Upper lobe of left lung (tissue), 4 donors: ENCODE results near the gene ICE2.

ENCODE experiments used
- EP300 ChIP-seq, 4 donors: sonication (generic); formaldehyde crosslinking; IDR thresholded peaks; one replicate each; pipeline ENCODE4 v1.5.1; 2017; ENCODE audit warnings: antibody characterized with exemption in 4 of 4, control low read depth in 2 of 4
- POLR2A ChIP-seq, 4 donors: fragments of 450-650 bp; IDR thresholded peaks; one replicate each; pipeline ENCODE4 v1.5.1; 2016 to 2017; ENCODE audit warnings: antibody characterized with exemption in 4 of 4, mild to moderate bottlenecking in 2 of 4
- POLR2AphosphoS5 ChIP-seq, 2 donors: sonication (generic); formaldehyde crosslinking; IDR thresholded peaks; one replicate each; pipeline ENCODE4 v1.5.1; 2017; ENCODE audit warnings: antibody characterized with exemption in 2 of 2
- TF ChIP-seq, protein P1 (sequence below), 6 experiments: fragments of 450-650 bp in 4 of 6; fragments of 200-600 bp in 2 of 6; sonication (generic) in 2 of 6; IDR thresholded peaks; one replicate each; pipeline ENCODE4 v1.5.1; 2016 to 2019; ENCODE audit warnings: antibody characterized with exemption in 6 of 6

DNA sequence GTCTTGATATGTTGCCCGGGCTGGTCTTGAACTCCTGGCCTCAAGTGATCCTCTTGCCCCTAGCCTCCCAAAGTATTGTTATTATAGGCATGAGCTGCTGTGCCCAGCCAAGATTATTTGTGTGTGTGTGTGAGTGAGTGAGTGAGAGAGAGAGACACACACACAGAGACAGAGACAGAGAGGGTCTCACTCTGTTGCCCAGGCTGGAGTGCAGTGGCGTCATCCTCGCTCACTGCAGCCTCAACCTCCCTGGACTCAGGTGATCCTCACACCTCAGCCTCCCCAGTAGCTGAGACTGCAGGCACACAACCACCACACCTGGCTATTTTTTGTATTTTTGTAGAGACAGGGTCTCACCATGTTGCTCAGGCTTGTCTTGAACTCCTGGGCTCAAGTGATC is 5.8 kb downstream of the ICE2 start:
- TF ChIP-seq, protein P1, sequence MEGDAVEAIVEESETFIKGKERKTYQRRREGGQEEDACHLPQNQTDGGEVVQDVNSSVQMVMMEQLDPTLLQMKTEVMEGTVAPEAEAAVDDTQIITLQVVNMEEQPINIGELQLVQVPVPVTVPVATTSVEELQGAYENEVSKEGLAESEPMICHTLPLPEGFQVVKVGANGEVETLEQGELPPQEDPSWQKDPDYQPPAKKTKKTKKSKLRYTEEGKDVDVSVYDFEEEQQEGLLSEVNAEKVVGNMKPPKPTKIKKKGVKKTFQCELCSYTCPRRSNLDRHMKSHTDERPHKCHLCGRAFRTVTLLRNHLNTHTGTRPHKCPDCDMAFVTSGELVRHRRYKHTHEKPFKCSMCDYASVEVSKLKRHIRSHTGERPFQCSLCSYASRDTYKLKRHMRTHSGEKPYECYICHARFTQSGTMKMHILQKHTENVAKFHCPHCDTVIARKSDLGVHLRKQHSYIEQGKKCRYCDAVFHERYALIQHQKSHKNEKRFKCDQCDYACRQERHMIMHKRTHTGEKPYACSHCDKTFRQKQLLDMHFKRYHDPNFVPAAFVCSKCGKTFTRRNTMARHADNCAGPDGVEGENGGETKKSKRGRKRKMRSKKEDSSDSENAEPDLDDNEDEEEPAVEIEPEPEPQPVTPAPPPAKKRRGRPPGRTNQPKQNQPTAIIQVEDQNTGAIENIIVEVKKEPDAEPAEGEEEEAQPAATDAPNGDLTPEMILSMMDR (IDR thresholded peaks at IDR 0.05) = no peak
- TF ChIP-seq POLR2AphosphoS5 (IDR thresholded peaks at IDR 0.05) (no peak), EP300 (IDR thresholded peaks at IDR 0.05) (no peak), POLR2A (IDR thresholded peaks at IDR 0.05) (no peak)
